Measurements from ENCODE around the gene DTNB.

DTNB gene

DNA sequence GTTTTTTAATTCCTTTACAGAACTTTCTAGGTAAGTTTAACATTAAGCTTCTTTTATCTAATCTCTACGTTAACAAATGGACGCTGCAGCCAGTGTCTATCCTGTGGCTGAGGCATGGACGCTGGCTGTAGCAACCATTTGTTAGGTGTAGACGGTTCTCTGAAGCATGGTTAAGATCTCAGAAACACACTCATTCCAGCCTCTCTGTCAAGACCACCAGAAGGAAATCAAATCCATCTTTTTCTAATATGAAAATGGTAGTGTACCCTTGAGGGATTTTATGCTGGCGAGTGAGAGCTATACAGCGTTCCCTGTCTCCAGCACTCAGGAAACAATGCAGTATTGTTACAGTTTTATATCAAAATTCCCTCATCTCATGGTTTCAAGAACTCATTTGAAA lies 78.0 kb downstream of the DTNB start:
- H3K9me3 ChIP-seq = peaks cover 8% of the 10 kb centered on the region
- peaks cover 12% of the 10 kb centered on the region for H3K4me1 ChIP-seq
- peaks cover 16% of the 10 kb centered on the region for H3K36me3 ChIP-seq
- no peak overlapping the region for H3K27ac ChIP-seq
- no peaks in the 10 kb centered on the region for H3K27me3 ChIP-seq
- no peak overlapping the region for H3K9ac ChIP-seq
- no peak overlapping the region for H3K4me2 ChIP-seq
- no peaks in the 10 kb centered on the region for H4K20me1 ChIP-seq
- H3K4me3 ChIP-seq = no peak overlapping the region
- no peak for TF ChIP-seq Cebpa-rat (IDR thresholded peaks at IDR 0.05)

DNA sequence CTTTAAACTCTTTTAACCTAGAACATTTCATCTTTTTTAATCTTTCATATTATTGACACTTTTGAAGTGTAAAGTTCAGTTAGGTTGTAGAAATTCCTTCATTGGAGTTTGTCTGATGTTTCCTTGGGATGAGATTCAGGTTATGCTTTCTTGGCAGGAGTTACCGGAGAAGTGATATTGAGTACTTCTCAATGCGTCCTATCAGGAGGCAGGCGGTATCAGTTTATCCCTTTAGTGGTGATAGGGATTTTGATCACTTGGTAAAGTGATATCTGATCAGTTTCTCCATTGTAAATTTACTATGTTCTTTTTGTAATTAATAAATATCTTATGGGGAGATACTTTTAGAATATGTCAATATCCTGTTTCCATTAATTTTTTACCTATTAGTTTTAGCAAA lies 78.4 kb downstream of the DTNB start:
- Histone ChIP-seq H3K4me2 (no peak overlapping the region), H3K36me3 (peaks cover 17% of the 10 kb centered on the region), H3K4me1 (peaks cover 12% of the 10 kb centered on the region), H4K20me1 (no peaks in the 10 kb centered on the region), H3K9me3 (peaks cover 12% of the 10 kb centered on the region), H3K9ac (no peak overlapping the region), H3K27me3 (no peaks in the 10 kb centered on the region), H3K27ac (no peak overlapping the region), H3K4me3 (no peak overlapping the region)
- TF ChIP-seq Cebpa-rat (IDR thresholded peaks at IDR 0.05) = no peak

DNA sequence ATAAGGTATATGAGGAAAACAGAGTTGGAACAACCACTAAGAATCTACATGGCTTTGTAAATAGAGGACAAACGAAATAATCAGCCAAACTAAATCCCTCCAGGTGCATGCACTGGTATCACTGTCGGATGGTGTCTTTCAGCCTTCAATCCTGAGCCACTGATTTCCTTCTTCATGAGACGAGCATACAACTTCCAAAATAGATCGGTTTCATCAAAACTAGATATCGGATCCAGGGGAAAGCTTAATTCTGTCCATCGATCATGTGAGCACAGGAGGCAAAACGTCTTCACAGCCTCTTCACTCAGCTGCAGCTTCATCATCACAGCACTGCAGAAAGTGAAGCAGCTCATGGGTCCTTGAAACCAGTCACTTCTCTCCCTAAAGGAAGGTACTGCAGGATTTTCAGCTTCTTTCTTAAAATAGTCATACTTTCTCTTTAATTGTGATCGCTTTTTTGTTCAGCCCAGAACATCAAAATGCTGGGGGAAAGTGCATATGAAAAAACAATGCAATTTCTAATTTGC lies 80.5 kb downstream of the DTNB start:
- H3K27ac ChIP-seq = no peak overlapping the region
- no peak overlapping the region for H3K4me2 ChIP-seq
- peaks cover 17% of the 10 kb centered on the region for H3K9me3 ChIP-seq
- peaks cover 18% of the 10 kb centered on the region for H3K36me3 ChIP-seq
- H3K4me3 ChIP-seq = no peak overlapping the region
- H3K9ac ChIP-seq = no peak overlapping the region
- TF ChIP-seq Cebpa-rat (IDR thresholded peaks at IDR 0.05) = no peak
- peaks cover 12% of the 10 kb centered on the region for H3K4me1 ChIP-seq
- no peaks in the 10 kb centered on the region for H4K20me1 ChIP-seq
- H3K27me3 ChIP-seq = no peaks in the 10 kb centered on the region

DNA sequence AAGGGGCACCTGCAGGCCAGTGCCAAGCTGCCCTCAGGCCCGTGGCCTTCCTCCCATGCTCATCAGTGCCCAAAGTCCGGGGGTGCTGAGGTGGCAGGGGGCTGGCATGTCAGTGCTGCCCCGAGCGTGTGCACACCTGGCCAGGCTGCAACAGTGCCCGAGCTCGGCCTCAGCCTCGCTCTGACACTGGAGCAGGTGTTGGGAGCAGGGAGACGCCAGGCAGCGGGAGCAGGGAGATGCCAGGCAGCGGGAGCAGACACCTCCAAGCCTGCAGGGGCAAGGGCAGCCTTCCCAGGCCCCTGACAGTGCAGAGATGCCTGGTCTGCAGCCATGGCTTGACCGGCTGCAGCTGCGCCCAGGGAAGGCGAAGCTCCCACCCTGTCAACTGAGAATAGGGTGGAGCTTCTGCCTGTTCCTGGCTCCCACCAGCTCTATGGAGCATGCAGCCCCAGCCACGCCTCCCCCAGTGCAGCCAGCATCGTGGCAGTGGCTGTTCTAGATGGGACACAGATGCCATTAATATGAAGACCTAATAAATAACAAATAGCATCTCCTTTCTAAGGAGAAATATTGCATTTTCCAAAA lies 82.4 kb downstream of the DTNB start:
- H4K20me1 ChIP-seq = no peaks in the 10 kb centered on the region
- H3K4me3 ChIP-seq = no peak overlapping the region
- no peak overlapping the region for H3K27ac ChIP-seq
- peaks cover 18% of the 10 kb centered on the region for H3K36me3 ChIP-seq
- TF ChIP-seq Cebpa-rat (IDR thresholded peaks at IDR 0.05) = no peak
- no peak overlapping the region for H3K4me2 ChIP-seq
- H3K9ac ChIP-seq = no peak overlapping the region
- no peaks in the 10 kb centered on the region for H3K27me3 ChIP-seq
- peaks cover 12% of the 10 kb centered on the region for H3K4me1 ChIP-seq
- peaks cover 17% of the 10 kb centered on the region for H3K9me3 ChIP-seq

DNA sequence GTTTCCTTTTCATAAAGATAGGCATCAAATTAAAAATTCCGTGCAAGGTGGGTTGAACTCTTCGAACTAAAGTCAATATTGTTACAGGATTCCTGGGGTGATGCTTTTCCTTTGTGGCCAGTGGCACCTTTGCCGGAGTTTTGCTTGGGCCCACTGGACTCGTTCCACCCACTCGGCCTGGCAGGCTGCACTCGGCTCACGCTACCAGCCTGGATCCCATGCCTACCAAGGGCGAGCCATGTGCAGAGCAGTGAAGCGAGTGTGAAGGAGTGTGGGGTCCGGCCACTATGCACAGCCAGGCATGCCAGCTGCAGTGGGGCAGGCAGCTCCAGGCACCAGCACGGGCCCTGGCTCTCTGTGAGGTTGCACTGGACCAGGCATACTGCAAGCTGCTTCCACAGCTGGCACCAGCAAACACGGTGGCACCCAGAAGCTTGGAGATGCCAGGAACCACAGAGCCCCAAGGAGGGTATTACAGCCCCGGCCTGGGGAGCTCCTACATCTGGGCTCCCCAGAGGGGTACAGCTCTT lies 83.6 kb downstream of the DTNB start:
- H3K4me3 ChIP-seq = no peak overlapping the region
- TF ChIP-seq Cebpa-rat (IDR thresholded peaks at IDR 0.05) = no peak
- H3K36me3 ChIP-seq = peaks cover 18% of the 10 kb centered on the region
- H3K27ac ChIP-seq = no peak overlapping the region
- no peaks in the 10 kb centered on the region for H4K20me1 ChIP-seq
- H3K27me3 ChIP-seq = no peaks in the 10 kb centered on the region
- no peak overlapping the region for H3K4me2 ChIP-seq
- no peak overlapping the region for H3K9ac ChIP-seq
- H3K4me1 ChIP-seq = peaks cover 18% of the 10 kb centered on the region
- H3K9me3 ChIP-seq = peaks cover 17% of the 10 kb centered on the region

DNA sequence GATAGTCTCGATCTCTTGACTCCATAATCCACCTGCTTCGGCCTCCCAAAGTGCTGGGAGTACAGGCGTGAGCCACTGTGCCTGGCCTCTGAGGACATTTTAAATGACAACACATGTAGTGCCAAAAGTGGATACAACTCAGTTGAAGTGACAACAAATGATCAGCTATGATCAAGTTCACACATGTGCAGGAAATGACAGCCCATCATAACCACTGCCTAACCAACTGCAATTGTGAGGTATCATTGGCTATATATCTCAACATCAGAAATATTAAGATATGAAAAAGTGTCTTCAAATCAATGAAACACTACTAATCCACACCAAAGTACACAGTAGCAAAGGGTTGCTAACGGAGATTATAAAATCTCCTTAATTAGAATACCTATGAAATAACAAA lies 84.8 kb downstream of the DTNB start:
- Histone ChIP-seq H3K36me3 (peaks cover 18% of the 10 kb centered on the region), H3K9ac (no peak overlapping the region), H4K20me1 (no peaks in the 10 kb centered on the region), H3K9me3 (peaks cover 17% of the 10 kb centered on the region), H3K4me3 (no peak overlapping the region), H3K4me2 (no peak overlapping the region), H3K4me1 (peaks cover 22% of the 10 kb centered on the region), H3K27ac (no peak overlapping the region), H3K27me3 (no peaks in the 10 kb centered on the region)
- TF ChIP-seq Cebpa-rat (IDR thresholded peaks at IDR 0.05) = no peak

DNA sequence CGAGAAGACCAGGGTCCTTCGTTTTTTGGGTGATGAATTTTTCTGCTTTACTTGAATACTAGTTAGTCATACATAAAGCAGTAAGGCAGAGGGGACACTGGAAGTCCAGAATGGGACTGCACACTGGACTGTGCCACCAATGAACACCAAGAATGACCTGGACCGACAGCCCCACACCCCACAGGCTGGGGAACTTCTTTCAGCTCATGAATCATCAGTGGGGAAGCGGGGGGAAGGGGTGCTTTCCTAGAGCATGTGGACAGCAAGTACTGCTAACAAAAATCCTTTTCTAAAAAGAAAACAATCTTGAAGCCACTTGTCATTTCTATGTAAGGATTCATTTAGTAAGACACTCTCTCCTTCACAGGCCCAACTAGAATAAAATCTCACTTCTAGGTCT lies 86.0 kb downstream of the DTNB start:
- no peaks in the 10 kb centered on the region for H3K27me3 ChIP-seq
- H3K27ac ChIP-seq = no peak overlapping the region
- TF ChIP-seq Cebpa-rat (IDR thresholded peaks at IDR 0.05) = no peak
- H3K36me3 ChIP-seq = peaks cover 18% of the 10 kb centered on the region
- peaks cover 31% of the 10 kb centered on the region for H3K4me1 ChIP-seq
- H3K9me3 ChIP-seq = peaks cover 17% of the 10 kb centered on the region
- no peak overlapping the region for H3K9ac ChIP-seq
- no peak overlapping the region for H3K4me3 ChIP-seq
- H4K20me1 ChIP-seq = no peaks in the 10 kb centered on the region
- no peak overlapping the region for H3K4me2 ChIP-seq

DNA sequence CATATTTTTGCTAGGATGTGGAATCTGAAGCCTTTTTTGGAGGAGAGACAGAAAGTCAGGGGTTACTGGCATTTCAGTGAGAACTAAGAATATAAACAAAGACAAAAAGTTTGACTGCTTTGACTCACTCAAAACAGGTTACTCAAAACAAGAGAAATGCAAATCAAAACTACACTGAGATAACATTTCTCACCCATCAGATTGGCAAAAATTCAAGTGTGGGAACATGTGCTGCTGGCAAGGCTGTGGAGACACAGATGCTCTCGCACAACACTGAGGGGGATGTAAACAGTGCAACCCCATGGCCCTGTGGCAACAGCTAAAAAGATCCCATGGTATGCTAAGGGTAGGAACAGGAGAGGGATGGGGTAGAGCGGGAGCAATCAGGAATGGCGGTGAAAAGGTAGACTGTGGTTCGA lies 86.6 kb downstream of the DTNB start:
- H3K4me2 ChIP-seq = no peak overlapping the region
- no peak overlapping the region for H3K27ac ChIP-seq
- peaks cover 17% of the 10 kb centered on the region for H3K9me3 ChIP-seq
- H3K4me1 ChIP-seq = peaks cover 31% of the 10 kb centered on the region
- no peaks in the 10 kb centered on the region for H3K27me3 ChIP-seq
- H3K9ac ChIP-seq = no peak overlapping the region
- H3K4me3 ChIP-seq = no peak overlapping the region
- peaks cover 18% of the 10 kb centered on the region for H3K36me3 ChIP-seq
- no peak for TF ChIP-seq Cebpa-rat (IDR thresholded peaks at IDR 0.05)
- no peaks in the 10 kb centered on the region for H4K20me1 ChIP-seq

DNA sequence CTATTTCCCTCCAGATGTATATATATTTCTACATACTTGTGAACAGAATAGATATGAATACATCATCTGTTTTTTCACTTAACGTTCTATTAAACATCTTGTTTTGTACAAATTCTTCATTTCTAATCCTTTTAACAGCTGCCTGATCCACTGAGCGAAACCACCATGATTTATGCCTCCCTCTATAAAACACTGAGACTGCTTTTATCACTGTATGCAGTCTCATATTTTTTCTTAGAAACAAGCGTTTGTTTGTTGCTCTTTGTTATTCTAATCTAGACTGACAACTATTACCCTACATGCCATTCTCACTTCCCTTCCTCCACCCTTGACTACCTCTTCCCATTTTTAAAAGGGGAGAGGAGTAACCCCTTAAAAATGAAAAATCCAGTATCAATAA lies 88.2 kb downstream of the DTNB start:
- Histone ChIP-seq H3K4me1 (peaks cover 44% of the 10 kb centered on the region), H3K4me3 (no peak overlapping the region), H3K36me3 (peaks cover 8% of the 10 kb centered on the region; the same call in 1 of the 2 replicates), H4K20me1 (no peaks in the 10 kb centered on the region), H3K9me3 (peaks cover 7% of the 10 kb centered on the region), H3K27ac (no peak overlapping the region), H3K4me2 (no peak overlapping the region), H3K27me3 (no peaks in the 10 kb centered on the region), H3K9ac (no peak overlapping the region)
- no peak for TF ChIP-seq Cebpa-rat (IDR thresholded peaks at IDR 0.05)

DNA sequence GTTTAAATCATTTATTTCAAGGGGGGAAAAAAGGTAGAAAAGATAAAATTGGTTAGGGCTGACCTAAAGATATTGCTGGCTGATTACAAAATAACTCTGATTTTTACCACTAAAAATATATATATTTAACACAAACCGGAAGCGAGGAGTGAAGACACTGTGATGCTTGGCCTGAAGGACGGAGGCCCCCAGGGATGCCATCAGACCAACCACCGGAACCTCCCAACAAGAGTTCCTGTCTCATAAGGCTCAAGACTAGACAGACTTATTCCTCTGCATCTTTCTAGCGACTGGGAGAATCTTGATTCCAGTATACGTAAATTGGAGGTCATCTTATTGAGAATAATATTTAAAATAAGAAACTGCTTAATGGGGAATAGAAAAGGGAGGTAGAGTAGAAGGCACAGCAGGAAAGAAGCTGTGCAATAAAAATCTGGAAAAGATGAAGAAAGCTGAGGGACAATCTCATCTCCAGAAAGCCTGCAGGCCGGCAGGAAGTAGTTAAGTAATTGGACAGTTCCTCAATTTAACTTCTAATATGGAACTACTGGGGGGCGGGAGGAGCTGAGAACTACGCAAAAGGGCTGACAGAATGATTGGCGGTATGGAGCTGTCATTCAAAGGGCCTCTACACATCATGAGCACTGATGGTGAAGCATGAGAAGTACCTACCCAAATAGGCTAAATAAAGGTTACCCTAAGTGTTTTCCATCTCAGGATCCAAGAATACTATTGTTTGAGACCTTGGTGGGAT lies 91.1 kb downstream of the DTNB start:
- H4K20me1 ChIP-seq = no peaks in the 10 kb centered on the region
- H3K4me3 ChIP-seq = peak overlapping the region; percentile 43
- H3K9ac ChIP-seq = no peak overlapping the region
- TF ChIP-seq Cebpa-rat (IDR thresholded peaks at IDR 0.05) = no peak
- peak overlapping the region; percentile 83 for H3K4me2 ChIP-seq
- H3K4me1 ChIP-seq = peaks cover 50% of the 10 kb centered on the region
- no peaks in the 10 kb centered on the region for H3K27me3 ChIP-seq
- no peaks in the 10 kb centered on the region for H3K9me3 ChIP-seq
- no peaks in the 10 kb centered on the region for H3K36me3 ChIP-seq
- H3K27ac ChIP-seq = peak overlapping the region; percentile 65; the same call in 1 of the 2 replicates

Measured in BLaER1 (cell line).